ENCODE measurements around the gene GEMIN4.

DNA sequence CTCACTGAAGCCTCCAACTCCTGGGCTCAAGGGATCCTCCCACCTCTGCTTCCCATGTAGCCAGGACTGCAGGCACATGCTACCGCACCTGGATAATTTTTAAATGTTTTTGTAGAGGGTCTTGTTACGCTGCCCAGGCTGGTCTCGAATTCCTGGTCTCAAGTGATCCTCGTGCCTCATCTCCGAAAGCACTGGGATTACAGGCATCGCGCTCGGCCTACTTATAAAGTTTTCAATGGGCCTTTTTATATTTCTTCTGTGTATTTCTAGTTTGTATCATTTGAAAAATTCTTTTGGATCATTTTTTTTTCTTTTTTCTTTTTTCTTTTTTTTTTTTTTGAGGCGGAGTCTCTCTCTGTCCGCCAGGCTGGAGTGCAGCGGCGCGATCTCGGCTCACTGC, 27.0 kb downstream of the GEMIN4 start:
- TF ChIP-seq, protein P1, sequence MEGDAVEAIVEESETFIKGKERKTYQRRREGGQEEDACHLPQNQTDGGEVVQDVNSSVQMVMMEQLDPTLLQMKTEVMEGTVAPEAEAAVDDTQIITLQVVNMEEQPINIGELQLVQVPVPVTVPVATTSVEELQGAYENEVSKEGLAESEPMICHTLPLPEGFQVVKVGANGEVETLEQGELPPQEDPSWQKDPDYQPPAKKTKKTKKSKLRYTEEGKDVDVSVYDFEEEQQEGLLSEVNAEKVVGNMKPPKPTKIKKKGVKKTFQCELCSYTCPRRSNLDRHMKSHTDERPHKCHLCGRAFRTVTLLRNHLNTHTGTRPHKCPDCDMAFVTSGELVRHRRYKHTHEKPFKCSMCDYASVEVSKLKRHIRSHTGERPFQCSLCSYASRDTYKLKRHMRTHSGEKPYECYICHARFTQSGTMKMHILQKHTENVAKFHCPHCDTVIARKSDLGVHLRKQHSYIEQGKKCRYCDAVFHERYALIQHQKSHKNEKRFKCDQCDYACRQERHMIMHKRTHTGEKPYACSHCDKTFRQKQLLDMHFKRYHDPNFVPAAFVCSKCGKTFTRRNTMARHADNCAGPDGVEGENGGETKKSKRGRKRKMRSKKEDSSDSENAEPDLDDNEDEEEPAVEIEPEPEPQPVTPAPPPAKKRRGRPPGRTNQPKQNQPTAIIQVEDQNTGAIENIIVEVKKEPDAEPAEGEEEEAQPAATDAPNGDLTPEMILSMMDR (IDR thresholded peaks at IDR 0.05): no peak
- no peak for TF ChIP-seq POLR2A (IDR thresholded peaks at IDR 0.05)

Data from Peyer's patch (tissue), 4 donors.